Fibroblast of lung (primary cell): ENCODE results near the gene TRMT11. TPM values are rescaled to one million over a fixed set of nuclear protein-coding genes. Genes with fewer than 3 reads are reported as not detected.
"Not testable (repeated sequence)": the region's sequence is repeated elsewhere in the genome, so short reads cannot be mapped to it uniquely, and the experiment has no call there.

Source experiments
- DNase-seq, 2 donors: peaks; one replicate each; pipeline versions ENCODE4 v3.0.0 to v3.0.0-alpha.2; 2010; ENCODE audit warnings: low read depth in 2 of 2
- H2AFZ ChIP-seq: 2 replicates; pipeline ENCODE4 v1.5.1; 2012; ENCODE audit warnings: low read length, control low read depth, inconsistent platforms
- H3K27ac ChIP-seq: 2 replicates; pipeline ENCODE4 v1.5.1; 2011; ENCODE audit warnings: low read length, control low read depth; ENCODE audit not compliant: insufficient read depth
- H3K27me3 ChIP-seq: 2 replicates; pipeline ENCODE4 v1.5.1; 2011; ENCODE audit warnings: mild to moderate bottlenecking, low read length; ENCODE audit not compliant: control insufficient read depth, insufficient read depth
- H3K36me3 ChIP-seq: 2 replicates; pipeline ENCODE4 v1.5.1; 2011; ENCODE audit warnings: low read length; ENCODE audit not compliant: control insufficient read depth, insufficient read depth
- H3K4me1 ChIP-seq: 2 replicates; pipeline ENCODE4 v1.5.1; 2011; ENCODE audit warnings: low read length; ENCODE audit not compliant: control insufficient read depth, insufficient read depth; ENCODE audit errors: extremely low read depth
- H3K4me2 ChIP-seq: 2 replicates; pipeline ENCODE4 v1.5.1; 2011; ENCODE audit warnings: low read length, control low read depth; ENCODE audit not compliant: insufficient read depth; ENCODE audit errors: extremely low read depth
- H3K4me3 ChIP-seq, 4 experiments: fragments of 200-600 bp in 1 of 4; sonication (generic) in 1 of 4; replicated peaks in 1 of 4; 2 replicates each; pipeline ENCODE4 v1.5.1; 2011 to 2016; ENCODE audit warnings: low read length in 4 of 4, low read depth in 3 of 4, mild to moderate bottlenecking in 3 of 4, control low read depth in 2 of 4, inconsistent platforms in 1 of 4, mixed read lengths in 1 of 4; ENCODE audit not compliant: insufficient read depth in 1 of 4; ENCODE audit errors: control extremely low read depth in 1 of 4
- H3K79me2 ChIP-seq: 2 replicates; pipeline ENCODE4 v1.5.1; 2012; ENCODE audit warnings: mild to moderate bottlenecking, low read length, inconsistent platforms; ENCODE audit not compliant: control insufficient read depth, insufficient read depth
- H3K9ac ChIP-seq: 2 replicates; pipeline ENCODE4 v1.5.1; 2011; ENCODE audit warnings: mild to moderate bottlenecking, low read length, control low read depth; ENCODE audit not compliant: insufficient read depth
- H3K9me3 ChIP-seq: 2 replicates; pipeline ENCODE4 v1.5.1; 2012; ENCODE audit warnings: low read depth, low read length; ENCODE audit not compliant: control insufficient read depth, insufficient read depth
- H4K20me1 ChIP-seq: 2 replicates; pipeline ENCODE4 v1.5.1; 2011; ENCODE audit warnings: low read length; ENCODE audit not compliant: control insufficient read depth, insufficient read depth; ENCODE audit errors: extremely low read depth
- EZH2 ChIP-seq: IDR thresholded peaks from 2 replicates; pipeline ENCODE4 v1.5.1; 2012; ENCODE audit warnings: low read length, control low read depth, mild to moderate bottlenecking; ENCODE audit errors: missing control alignments
- polyA plus RNA-seq, 2 donors: library from polyadenylated mRNA; depleted of rRNA in 1 of 2; stranded (reverse) in 1 of 2; unstranded in 1 of 2; fragments of >200 nt; gene quantifications; 2 replicates each; pipeline ENCODE4 v1.2.1, GENCODE V29; 2011 to 2012; ENCODE audit warnings: missing spikeins in 1 of 2
- total RNA-seq: library from RNA; depleted of rRNA; stranded (reverse); fragments of >200 nt; gene quantifications from 2 replicates; pipeline ENCODE4 v1.2.1, GENCODE V29; 2014
- TF ChIP-seq, protein P1 (sequence below), 2 donors: IDR thresholded peaks in 1 of 2; conservative IDR thresholded peaks in 1 of 2; 1 replicate in 1 of 2; 2 replicates in 1 of 2; pipeline ENCODE4 v1.5.1; 2011 to 2012; ENCODE audit warnings: low read length in 2 of 2, control low read depth in 1 of 2, inconsistent platforms in 1 of 2, low read depth in 1 of 2, mild to moderate bottlenecking in 1 of 2

Gene TRMT11
- total and polyA plus RNA-seq, 2 donors (not counting 1 experiment from before 2014, with no cell fraction given) = 22.1 to 23.5 TPM

- Histone ChIP-seq H2AFZ (no peak overlapping the region), H3K79me2 (no peaks in the 10 kb centered on the region), H3K9ac (no peak overlapping the region), H3K4me1 (peaks cover 14% of the 10 kb centered on the region), H3K27ac (no peak overlapping the region), H3K9me3 (no peaks in the 10 kb centered on the region), H3K4me2 (no peak overlapping the region), H3K27me3 (no peaks in the 10 kb centered on the region), H3K4me3 (no peak overlapping the region), H4K20me1 (no peaks in the 10 kb centered on the region), H3K36me3 (no peaks in the 10 kb centered on the region)
- no peak for TF ChIP-seq EZH2
- TF ChIP-seq, protein P1, sequence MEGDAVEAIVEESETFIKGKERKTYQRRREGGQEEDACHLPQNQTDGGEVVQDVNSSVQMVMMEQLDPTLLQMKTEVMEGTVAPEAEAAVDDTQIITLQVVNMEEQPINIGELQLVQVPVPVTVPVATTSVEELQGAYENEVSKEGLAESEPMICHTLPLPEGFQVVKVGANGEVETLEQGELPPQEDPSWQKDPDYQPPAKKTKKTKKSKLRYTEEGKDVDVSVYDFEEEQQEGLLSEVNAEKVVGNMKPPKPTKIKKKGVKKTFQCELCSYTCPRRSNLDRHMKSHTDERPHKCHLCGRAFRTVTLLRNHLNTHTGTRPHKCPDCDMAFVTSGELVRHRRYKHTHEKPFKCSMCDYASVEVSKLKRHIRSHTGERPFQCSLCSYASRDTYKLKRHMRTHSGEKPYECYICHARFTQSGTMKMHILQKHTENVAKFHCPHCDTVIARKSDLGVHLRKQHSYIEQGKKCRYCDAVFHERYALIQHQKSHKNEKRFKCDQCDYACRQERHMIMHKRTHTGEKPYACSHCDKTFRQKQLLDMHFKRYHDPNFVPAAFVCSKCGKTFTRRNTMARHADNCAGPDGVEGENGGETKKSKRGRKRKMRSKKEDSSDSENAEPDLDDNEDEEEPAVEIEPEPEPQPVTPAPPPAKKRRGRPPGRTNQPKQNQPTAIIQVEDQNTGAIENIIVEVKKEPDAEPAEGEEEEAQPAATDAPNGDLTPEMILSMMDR (conservative IDR thresholded peaks at IDR 0.05 in 1 of 2, IDR thresholded peaks at IDR 0.05 in 1 of 2; ENCODE audit: low read depth in 1 of 2, low read length in 2 of 2) = no peak
- no peak for DNase-seq
Measured at GRCh38 chr6:125949069-125949468, 37.3 kb upstream of the TRMT11 start.

DNA sequence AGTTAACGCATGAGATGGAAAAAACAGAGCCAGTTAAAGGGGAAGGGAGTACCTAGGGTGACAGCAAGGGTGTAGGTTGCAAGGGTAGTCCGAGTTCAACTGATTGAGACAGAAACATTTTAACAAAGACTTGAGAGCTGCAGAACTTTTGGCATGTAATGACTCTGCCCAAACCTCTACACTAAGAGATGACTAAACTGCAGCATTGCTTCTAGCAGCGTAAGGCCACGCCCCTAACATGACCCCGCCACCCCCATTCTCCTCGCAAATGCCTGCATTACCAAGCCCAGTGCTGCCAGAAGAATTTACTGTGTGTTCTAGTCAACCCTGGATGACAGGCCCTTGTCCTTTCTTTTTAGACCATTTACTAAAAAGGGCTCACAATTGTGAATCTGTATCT, 36.0 kb upstream of the TRMT11 start:
- TF ChIP-seq, protein P1 (conservative IDR thresholded peaks at IDR 0.05 in 1 of 2, IDR thresholded peaks at IDR 0.05 in 1 of 2; ENCODE audit: low read depth in 1 of 2, low read length in 2 of 2) = no peak
- no peak for TF ChIP-seq EZH2
- no peaks in the 10 kb centered on the region for H3K36me3 ChIP-seq
- no peak overlapping the region for H3K27ac ChIP-seq
- no peaks in the 10 kb centered on the region for H4K20me1 ChIP-seq
- DNase-seq = peak; percentile 68 to 82
- no peak overlapping the region for H3K9ac ChIP-seq
- no peak overlapping the region for H3K4me3 ChIP-seq
- H3K9me3 ChIP-seq = no peaks in the 10 kb centered on the region
- H3K79me2 ChIP-seq = no peaks in the 10 kb centered on the region
- no peak overlapping the region for H3K4me2 ChIP-seq
- peaks cover 10% of the 10 kb centered on the region for H3K4me1 ChIP-seq
- H2AFZ ChIP-seq = no peak overlapping the region
- no peaks in the 10 kb centered on the region for H3K27me3 ChIP-seq

DNA sequence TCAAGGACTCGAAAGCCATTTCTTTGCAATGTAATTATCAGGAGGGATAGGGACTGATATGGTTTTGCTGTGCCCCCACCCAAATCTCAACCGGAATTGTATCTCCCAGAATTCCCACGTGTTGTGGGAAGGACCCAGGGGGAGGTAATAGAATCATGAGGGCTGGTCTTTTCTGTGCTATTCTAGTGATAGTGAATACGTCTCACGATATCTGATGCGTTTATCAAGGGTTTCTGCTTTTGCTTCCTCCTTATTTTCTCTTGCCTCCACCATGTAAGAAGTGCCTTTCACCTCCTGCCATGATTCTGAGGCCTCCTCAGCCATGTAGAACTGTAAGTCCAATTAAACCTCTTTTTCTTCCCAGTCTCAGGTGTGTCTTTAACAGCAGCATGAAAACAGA, 35.6 kb upstream of the TRMT11 start:
- not testable (repeated sequence) for H3K9me3 ChIP-seq, H3K9ac ChIP-seq, H3K36me3 ChIP-seq, H2AFZ ChIP-seq, H3K4me3 ChIP-seq, H3K79me2 ChIP-seq, DNase-seq, H3K27me3 ChIP-seq, H4K20me1 ChIP-seq, H3K27ac ChIP-seq, H3K4me2 ChIP-seq, H3K4me1 ChIP-seq

DNA sequence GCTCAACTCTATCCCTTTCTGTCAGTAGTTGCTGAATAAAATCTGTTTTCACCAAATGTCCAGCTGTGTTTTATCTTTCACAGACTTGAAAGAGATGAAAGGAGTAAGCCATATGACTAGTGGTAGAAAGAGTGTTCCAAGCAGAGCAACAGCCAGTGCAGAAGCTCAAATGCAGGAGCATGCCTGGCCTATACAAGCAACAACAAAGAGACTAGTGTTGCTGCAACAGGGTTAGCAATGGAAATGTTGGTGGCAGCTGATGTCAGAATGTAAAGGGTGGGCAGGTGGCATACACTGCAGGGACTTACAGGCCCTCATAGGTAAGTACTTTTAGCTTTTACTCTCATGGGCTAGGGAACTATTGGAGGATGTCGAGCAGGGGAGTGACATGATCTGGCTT, 35.0 kb upstream of the TRMT11 start:
- TF ChIP-seq EZH2 = no peak
- H3K4me2 ChIP-seq = no peak overlapping the region
- H3K36me3 ChIP-seq = no peaks in the 10 kb centered on the region
- H3K4me1 ChIP-seq = peaks cover 4% of the 10 kb centered on the region
- H2AFZ ChIP-seq = no peak overlapping the region
- no peak for DNase-seq
- no peaks in the 10 kb centered on the region for H4K20me1 ChIP-seq
- no peak overlapping the region for H3K27ac ChIP-seq
- no peak overlapping the region for H3K9ac ChIP-seq
- no peaks in the 10 kb centered on the region for H3K79me2 ChIP-seq
- no peaks in the 10 kb centered on the region for H3K27me3 ChIP-seq
- H3K9me3 ChIP-seq = no peaks in the 10 kb centered on the region
- no peak overlapping the region for H3K4me3 ChIP-seq
